Suprapubic skin (tissue), 4 donors: Measurements from ENCODE around the gene TNFAIP8L3.

Source experiments
- EP300 ChIP-seq: sonication (generic); formaldehyde crosslinking; IDR thresholded peaks from one replicate; pipeline ENCODE4 v1.6.1; 2017; ENCODE audit warnings: antibody characterized with exemption
- POLR2A ChIP-seq, 2 donors: fragments of 450-650 bp; IDR thresholded peaks; one replicate each; pipeline ENCODE4 v1.6.1; 2017; ENCODE audit warnings: antibody characterized with exemption in 2 of 2, mild to moderate bottlenecking in 2 of 2, moderate library complexity in 2 of 2
- POLR2AphosphoS5 ChIP-seq, 3 donors: sonication (generic); formaldehyde crosslinking; IDR thresholded peaks; one replicate each; pipeline ENCODE4 v1.6.1; 2017; ENCODE audit warnings: antibody characterized with exemption in 3 of 3
- TF ChIP-seq, protein P1 (sequence below), 2 donors: fragments of 200-600 bp in 1 of 2; fragments of 450-650 bp in 1 of 2; sonication (generic) in 1 of 2; IDR thresholded peaks; one replicate each; pipeline ENCODE4 v1.5.1; 2016 to 2019; ENCODE audit warnings: antibody characterized with exemption in 2 of 2, mild to moderate bottlenecking in 1 of 2, moderate library complexity in 1 of 2

DNA sequence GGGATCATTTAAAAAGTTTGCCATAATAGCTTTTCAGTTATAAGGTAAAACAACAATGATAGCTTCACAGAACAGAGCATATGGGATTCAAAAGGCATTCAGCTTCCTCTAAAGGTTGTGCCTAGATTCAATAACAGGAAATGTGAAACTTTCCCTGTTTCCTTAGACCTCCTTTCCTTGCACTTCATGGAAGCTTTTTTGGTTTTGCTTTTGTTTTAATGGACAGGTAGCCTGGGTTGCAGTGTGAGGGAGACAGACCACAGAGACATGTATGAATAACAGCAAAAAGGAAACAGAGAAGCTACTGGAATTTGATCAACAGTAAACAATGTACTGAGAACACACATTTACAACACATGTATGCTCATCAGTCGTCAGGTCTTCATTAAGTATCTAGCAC, 2.3 kb upstream of the TNFAIP8L3 start:
- TF ChIP-seq POLR2AphosphoS5 (IDR thresholded peaks at IDR 0.05) (no peak), POLR2A (IDR thresholded peaks at IDR 0.05) (no peak), EP300 (no peak)
- TF ChIP-seq, protein P1, sequence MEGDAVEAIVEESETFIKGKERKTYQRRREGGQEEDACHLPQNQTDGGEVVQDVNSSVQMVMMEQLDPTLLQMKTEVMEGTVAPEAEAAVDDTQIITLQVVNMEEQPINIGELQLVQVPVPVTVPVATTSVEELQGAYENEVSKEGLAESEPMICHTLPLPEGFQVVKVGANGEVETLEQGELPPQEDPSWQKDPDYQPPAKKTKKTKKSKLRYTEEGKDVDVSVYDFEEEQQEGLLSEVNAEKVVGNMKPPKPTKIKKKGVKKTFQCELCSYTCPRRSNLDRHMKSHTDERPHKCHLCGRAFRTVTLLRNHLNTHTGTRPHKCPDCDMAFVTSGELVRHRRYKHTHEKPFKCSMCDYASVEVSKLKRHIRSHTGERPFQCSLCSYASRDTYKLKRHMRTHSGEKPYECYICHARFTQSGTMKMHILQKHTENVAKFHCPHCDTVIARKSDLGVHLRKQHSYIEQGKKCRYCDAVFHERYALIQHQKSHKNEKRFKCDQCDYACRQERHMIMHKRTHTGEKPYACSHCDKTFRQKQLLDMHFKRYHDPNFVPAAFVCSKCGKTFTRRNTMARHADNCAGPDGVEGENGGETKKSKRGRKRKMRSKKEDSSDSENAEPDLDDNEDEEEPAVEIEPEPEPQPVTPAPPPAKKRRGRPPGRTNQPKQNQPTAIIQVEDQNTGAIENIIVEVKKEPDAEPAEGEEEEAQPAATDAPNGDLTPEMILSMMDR (IDR thresholded peaks at IDR 0.05): no peak
